ENCODE measurements around the gene TEDC1.

TEDC1 gene

GRCh38 chr14:105486974-105487448 is 4.0 kb upstream of the TEDC1 start:
- DNase-seq = no peak

- no peak for DNase-seq
Measured at GRCh38 chr14:105487449-105487985, 3.5 kb upstream of the TEDC1 start.

GRCh38 chr14:105487986-105488777 is 2.9 kb upstream of the TEDC1 start:
- DNase-seq = no peak

GRCh38 chr14:105488781-105489541 is 2.1 kb upstream of the TEDC1 start:
- DNase-seq = no peak

GRCh38 chr14:105489542-105490266 is 1.3 kb upstream of the TEDC1 start:
- DNase-seq = peak; percentile 88

GRCh38 chr14:105490267-105490571 is 827 bp upstream of the TEDC1 start:
- no peak for DNase-seq

GRCh38 chr14:105491366-105491973 is 424 bp downstream of the TEDC1 start:
- DNase-seq = no peak

- no peak for DNase-seq
Measured at GRCh38 chr14:105492031-105492970, 1.3 kb downstream of the TEDC1 start.

- DNase-seq = no peak
Measured at GRCh38 chr14:105492971-105493871, 2.2 kb downstream of the TEDC1 start.

GRCh38 chr14:105493921-105494605 is 3.0 kb downstream of the TEDC1 start:
- DNase-seq = no peak

- no peak for DNase-seq
Measured at GRCh38 chr14:105494606-105494929, 3.5 kb downstream of the TEDC1 start.

GRCh38 chr14:105495101-105495989 is 4.3 kb downstream of the TEDC1 start:
- no peak for DNase-seq

GRCh38 chr14:105495990-105496830 is 5.2 kb downstream of the TEDC1 start:
- DNase-seq = no peak

- DNase-seq = no peak
Measured at GRCh38 chr14:105496831-105497591, 6.0 kb downstream of the TEDC1 start.

GRCh38 chr14:105497671-105498429 is 6.8 kb downstream of the TEDC1 start:
- DNase-seq = no peak

- no peak for DNase-seq
Measured at GRCh38 chr14:105498430-105499255, 7.6 kb downstream of the TEDC1 start.
